Measurements from ENCODE around the gene MCC.

MCC gene

DNA sequence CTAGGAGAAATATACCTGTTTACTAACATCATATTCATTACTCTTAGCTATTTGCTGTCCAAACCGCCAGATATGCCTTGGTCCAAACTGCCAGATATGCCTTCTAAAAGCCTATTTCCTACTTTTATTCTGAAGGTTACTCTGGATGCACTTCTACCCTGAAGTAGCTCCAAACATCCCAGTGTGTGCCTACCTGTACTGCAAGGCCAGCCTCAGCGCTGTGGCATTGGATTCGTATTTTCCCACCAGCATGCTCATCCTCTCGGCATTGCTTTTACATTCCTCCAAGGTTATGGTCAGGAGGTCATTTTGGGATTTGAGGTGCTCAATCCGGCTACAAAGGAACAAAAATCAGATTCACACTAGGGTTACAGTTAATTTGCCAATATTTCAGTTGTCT lies 417.4 kb downstream of the MCC start:
- TF ChIP-seq, protein P1, sequence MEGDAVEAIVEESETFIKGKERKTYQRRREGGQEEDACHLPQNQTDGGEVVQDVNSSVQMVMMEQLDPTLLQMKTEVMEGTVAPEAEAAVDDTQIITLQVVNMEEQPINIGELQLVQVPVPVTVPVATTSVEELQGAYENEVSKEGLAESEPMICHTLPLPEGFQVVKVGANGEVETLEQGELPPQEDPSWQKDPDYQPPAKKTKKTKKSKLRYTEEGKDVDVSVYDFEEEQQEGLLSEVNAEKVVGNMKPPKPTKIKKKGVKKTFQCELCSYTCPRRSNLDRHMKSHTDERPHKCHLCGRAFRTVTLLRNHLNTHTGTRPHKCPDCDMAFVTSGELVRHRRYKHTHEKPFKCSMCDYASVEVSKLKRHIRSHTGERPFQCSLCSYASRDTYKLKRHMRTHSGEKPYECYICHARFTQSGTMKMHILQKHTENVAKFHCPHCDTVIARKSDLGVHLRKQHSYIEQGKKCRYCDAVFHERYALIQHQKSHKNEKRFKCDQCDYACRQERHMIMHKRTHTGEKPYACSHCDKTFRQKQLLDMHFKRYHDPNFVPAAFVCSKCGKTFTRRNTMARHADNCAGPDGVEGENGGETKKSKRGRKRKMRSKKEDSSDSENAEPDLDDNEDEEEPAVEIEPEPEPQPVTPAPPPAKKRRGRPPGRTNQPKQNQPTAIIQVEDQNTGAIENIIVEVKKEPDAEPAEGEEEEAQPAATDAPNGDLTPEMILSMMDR (IDR thresholded peaks at IDR 0.05; ENCODE audit: insufficient read depth, low read length), result no peak
- TF ChIP-seq SPI1 (IDR thresholded peaks at IDR 0.05; ENCODE audit: borderline replicate concordance, low read depth) (no peak), POLR2AphosphoS5 (IDR thresholded peaks at IDR 0.05; ENCODE audit: low read depth) (no peak), GABPA (IDR thresholded peaks at IDR 0.05; ENCODE audit: low read depth) (no peak)
- TF ChIP-seq, protein P2, sequence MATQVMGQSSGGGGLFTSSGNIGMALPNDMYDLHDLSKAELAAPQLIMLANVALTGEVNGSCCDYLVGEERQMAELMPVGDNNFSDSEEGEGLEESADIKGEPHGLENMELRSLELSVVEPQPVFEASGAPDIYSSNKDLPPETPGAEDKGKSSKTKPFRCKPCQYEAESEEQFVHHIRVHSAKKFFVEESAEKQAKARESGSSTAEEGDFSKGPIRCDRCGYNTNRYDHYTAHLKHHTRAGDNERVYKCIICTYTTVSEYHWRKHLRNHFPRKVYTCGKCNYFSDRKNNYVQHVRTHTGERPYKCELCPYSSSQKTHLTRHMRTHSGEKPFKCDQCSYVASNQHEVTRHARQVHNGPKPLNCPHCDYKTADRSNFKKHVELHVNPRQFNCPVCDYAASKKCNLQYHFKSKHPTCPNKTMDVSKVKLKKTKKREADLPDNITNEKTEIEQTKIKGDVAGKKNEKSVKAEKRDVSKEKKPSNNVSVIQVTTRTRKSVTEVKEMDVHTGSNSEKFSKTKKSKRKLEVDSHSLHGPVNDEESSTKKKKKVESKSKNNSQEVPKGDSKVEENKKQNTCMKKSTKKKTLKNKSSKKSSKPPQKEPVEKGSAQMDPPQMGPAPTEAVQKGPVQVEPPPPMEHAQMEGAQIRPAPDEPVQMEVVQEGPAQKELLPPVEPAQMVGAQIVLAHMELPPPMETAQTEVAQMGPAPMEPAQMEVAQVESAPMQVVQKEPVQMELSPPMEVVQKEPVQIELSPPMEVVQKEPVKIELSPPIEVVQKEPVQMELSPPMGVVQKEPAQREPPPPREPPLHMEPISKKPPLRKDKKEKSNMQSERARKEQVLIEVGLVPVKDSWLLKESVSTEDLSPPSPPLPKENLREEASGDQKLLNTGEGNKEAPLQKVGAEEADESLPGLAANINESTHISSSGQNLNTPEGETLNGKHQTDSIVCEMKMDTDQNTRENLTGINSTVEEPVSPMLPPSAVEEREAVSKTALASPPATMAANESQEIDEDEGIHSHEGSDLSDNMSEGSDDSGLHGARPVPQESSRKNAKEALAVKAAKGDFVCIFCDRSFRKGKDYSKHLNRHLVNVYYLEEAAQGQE (IDR thresholded peaks at IDR 0.05; ENCODE audit: insufficient replicate concordance, low read depth), result no peak
- no peak for DNase-seq (ENCODE audit: low read depth in 1 of 2, low spot score in 1 of 2)
- no peak overlapping the region for H3K4me3 ChIP-seq (replicated peaks; ENCODE audit: insufficient read depth, low read length)
- no peaks in the 10 kb centered on the region for H3K27me3 ChIP-seq (ENCODE audit: insufficient read depth, poor library complexity, severe bottlenecking)
- no peak overlapping the region for H3K27ac ChIP-seq (replicated peaks)

GRCh38 chr5:113068559-113068958 lies 419.7 kb downstream of the MCC start:
- Histone ChIP-seq H3K27me3 (ENCODE audit: insufficient read depth, poor library complexity, severe bottlenecking) (no peaks in the 10 kb centered on the region), H3K4me3 (replicated peaks; ENCODE audit: insufficient read depth, low read length) (no peak overlapping the region), H3K27ac (replicated peaks) (no peak overlapping the region)
- no peak for DNase-seq (ENCODE audit: low read depth in 1 of 2, low spot score in 1 of 2)
- TF ChIP-seq, protein P1 (IDR thresholded peaks at IDR 0.05; ENCODE audit: insufficient read depth, low read length), result no peak
- no peak for TF ChIP-seq SPI1 (IDR thresholded peaks at IDR 0.05; ENCODE audit: borderline replicate concordance, low read depth)
- no peak for TF ChIP-seq GABPA (IDR thresholded peaks at IDR 0.05; ENCODE audit: low read depth)
- no peak for TF ChIP-seq POLR2AphosphoS5 (IDR thresholded peaks at IDR 0.05; ENCODE audit: low read depth)
- TF ChIP-seq, protein P2 (IDR thresholded peaks at IDR 0.05; ENCODE audit: insufficient replicate concordance, low read depth), result no peak

GRCh38 chr5:113067635-113068344 lies 420.5 kb downstream of the MCC start:
- no peak for DNase-seq (ENCODE audit: low read depth in 1 of 2, low spot score in 1 of 2)
- TF ChIP-seq, protein P2 (IDR thresholded peaks at IDR 0.05; ENCODE audit: insufficient replicate concordance, low read depth), result no peak
- TF ChIP-seq SPI1 (IDR thresholded peaks at IDR 0.05; ENCODE audit: borderline replicate concordance, low read depth) (no peak), GABPA (IDR thresholded peaks at IDR 0.05; ENCODE audit: low read depth) (no peak), POLR2AphosphoS5 (IDR thresholded peaks at IDR 0.05; ENCODE audit: low read depth) (no peak)
- TF ChIP-seq, protein P1 (IDR thresholded peaks at IDR 0.05; ENCODE audit: insufficient read depth, low read length), result no peak
- H3K27me3 ChIP-seq (ENCODE audit: insufficient read depth, poor library complexity, severe bottlenecking), result no peaks in the 10 kb centered on the region
- no peak overlapping the region for H3K4me3 ChIP-seq (replicated peaks; ENCODE audit: insufficient read depth, low read length)
- no peak overlapping the region for H3K27ac ChIP-seq (replicated peaks)
